Measurements from ENCODE around the gene SPINDOC.
"Not testable (repeated sequence)": the region's sequence is repeated elsewhere in the genome, so short reads cannot be mapped to it uniquely, and the experiment has no call there.

Gene SPINDOC

DNA sequence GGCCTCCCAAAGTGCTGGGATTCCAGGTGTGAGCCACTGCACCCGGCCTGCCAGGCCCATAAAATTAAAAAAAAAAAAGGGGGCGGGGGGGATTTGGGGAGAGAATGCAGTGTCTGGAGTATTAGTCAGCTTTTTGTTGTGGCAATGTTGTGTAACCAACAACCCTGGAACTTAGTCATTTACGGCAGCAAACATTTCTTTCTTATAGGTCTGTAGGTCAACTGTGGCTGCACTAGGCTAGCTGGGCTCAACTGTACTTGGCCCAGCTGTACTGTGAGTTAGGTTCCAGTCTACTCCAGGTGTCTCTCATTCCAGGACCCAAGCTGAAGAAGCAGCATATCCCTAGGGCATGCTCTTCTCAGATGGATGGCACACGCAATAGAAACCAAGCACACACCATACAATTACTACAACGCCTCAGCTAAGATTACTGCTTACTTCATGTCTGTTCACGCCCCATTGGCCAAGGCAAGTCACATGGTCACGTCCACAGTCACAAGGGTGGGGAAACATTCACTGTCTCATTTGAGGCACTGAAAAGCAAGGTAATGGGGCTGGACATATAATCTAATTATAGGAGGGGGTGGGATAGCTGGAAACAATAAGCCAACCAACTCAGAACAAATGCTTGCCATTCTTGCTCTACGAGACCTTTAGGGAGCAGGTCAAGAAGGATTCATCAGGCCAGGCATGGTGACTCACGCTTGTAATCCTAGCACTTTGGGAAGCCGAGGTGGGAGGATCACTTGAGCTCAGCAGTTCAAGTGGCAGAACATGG is 10.4 kb upstream of the SPINDOC start:
- Mint-ChIP-seq H3K4me3 (no peak overlapping the region), H3K4me1 (no peaks in the 10 kb centered on the region), H3K27ac (ENCODE audit: low read depth) (no peak overlapping the region), H3K9me3 (no peaks in the 10 kb centered on the region), H3K36me3 (ENCODE audit: insufficient read depth) (no peaks in the 10 kb centered on the region), H3K27me3 (peaks cover 9% of the 10 kb centered on the region)
- ATAC-seq (replicated peaks; ENCODE audit: extremely low read depth, poor library complexity, severe bottlenecking) (no peak), DNase-seq (ENCODE audit: low spot score in 2 of 2) (no peak)

DNA sequence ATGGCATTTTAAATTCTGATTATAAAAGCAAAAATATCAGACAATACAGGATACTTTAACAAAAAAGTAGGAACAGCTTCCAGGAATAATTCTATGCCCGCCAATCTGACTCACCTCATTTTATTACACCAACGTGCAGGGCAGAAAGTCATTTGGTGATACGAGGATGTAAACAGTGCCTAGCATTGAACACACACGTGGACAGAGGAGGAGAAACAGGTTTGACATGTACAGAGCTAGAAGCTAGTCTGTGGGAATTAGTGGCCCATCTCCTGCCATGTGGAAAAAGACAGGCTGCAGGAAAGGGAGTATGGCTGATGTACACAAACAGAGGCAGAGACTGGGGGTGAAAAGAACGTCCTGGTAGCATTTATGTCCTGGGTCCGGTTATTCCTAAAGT is 9.0 kb upstream of the SPINDOC start:
- ATAC-seq (replicated peaks; ENCODE audit: extremely low read depth, poor library complexity, severe bottlenecking) (no peak), DNase-seq (ENCODE audit: low spot score in 2 of 2) (no peak)
- H3K27me3 Mint-ChIP-seq, result no peaks in the 10 kb centered on the region
- no peaks in the 10 kb centered on the region for H3K4me1 Mint-ChIP-seq
- H3K9me3 Mint-ChIP-seq, result no peaks in the 10 kb centered on the region
- H3K36me3 Mint-ChIP-seq (ENCODE audit: insufficient read depth), result no peaks in the 10 kb centered on the region
- no peak overlapping the region for H3K27ac Mint-ChIP-seq (ENCODE audit: low read depth)
- H3K4me3 Mint-ChIP-seq, result no peak overlapping the region

DNA sequence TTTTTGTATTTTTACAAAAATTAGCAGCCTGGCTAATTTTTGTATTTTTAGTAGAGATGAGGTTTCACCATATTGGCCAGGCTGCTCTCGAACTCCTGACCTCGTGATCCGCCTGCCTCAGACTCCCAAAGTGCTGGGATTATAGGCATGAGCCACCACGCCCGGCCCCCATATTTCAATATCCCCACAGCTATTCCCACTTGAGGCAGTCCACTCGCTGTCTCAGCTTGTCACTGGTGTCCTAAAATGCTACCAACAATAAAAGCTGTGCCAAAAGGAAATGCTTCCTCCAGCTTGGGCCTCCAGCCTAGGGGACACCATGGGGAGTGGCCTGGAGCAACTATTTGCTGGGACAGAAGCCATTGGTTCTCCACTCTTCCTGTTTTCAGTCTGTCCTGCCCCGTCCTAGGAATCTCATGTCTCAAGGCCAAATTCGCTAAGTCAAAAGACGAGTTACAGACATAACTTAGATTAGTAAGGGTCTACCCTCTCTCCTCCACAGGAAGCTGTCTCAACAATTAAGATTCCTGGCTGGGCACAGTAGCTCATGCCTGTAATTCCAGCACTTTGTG is 7.3 kb upstream of the SPINDOC start:
- Mint-ChIP-seq H3K9me3 (no peaks in the 10 kb centered on the region), H3K36me3 (ENCODE audit: insufficient read depth) (no peaks in the 10 kb centered on the region), H3K4me3 (no peak overlapping the region), H3K27ac (ENCODE audit: low read depth) (no peak overlapping the region), H3K4me1 (no peaks in the 10 kb centered on the region), H3K27me3 (no peaks in the 10 kb centered on the region)
- no peak for ATAC-seq (replicated peaks; ENCODE audit: extremely low read depth, poor library complexity, severe bottlenecking)
- DNase-seq (ENCODE audit: low spot score in 2 of 2), result no peak

DNA sequence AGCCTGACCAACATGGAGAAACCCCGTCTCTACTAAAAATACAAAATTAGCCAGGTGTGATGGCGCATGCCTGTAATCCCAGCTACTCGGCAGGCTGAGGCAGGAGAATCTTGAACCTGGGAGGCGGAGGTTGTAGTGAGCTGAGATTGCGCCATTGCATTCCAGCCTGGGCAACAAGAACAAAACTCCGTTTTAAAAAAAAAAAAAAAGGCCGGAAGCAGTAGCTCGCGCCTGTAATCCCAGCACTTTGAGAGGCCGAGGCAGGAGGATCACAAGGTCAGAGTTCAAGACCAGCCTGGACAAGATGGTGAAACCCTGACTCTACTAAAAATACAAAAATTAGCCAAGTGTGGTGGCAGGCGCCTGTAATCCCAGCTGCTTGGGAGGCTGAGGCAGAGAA is 2.9 kb upstream of the SPINDOC start:
- ATAC-seq (replicated peaks; ENCODE audit: extremely low read depth, poor library complexity, severe bottlenecking); H3K27ac Mint-ChIP-seq (ENCODE audit: low read depth); H3K36me3 Mint-ChIP-seq (ENCODE audit: insufficient read depth); H3K9me3 Mint-ChIP-seq; H3K27me3 Mint-ChIP-seq; H3K4me1 Mint-ChIP-seq; DNase-seq (ENCODE audit: low spot score in 2 of 2); H3K4me3 Mint-ChIP-seq: not testable (repeated sequence)

DNA sequence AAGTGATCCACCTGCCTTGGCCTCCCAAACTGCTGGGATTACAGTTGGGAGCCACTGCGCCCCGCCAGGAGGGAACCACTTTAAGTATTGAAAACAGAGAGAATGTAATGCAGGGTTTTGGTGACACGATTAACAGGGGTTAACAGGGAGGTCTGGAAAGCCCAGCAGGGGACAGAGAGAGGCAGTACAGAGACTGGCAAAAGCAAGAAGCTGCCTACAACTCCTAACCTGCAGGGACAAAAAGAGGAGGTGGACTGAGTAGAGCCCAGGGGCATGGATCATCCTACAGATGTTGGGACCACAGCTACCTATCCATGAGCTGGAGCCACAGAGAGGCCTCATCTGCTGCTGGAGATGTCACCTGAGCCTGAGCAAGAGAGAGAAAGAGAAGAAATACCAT is 1.7 kb upstream of the SPINDOC start:
- Mint-ChIP-seq H3K4me3 (peak overlapping the region; percentile 69), H3K36me3 (ENCODE audit: insufficient read depth) (no peaks in the 10 kb centered on the region)

DNA sequence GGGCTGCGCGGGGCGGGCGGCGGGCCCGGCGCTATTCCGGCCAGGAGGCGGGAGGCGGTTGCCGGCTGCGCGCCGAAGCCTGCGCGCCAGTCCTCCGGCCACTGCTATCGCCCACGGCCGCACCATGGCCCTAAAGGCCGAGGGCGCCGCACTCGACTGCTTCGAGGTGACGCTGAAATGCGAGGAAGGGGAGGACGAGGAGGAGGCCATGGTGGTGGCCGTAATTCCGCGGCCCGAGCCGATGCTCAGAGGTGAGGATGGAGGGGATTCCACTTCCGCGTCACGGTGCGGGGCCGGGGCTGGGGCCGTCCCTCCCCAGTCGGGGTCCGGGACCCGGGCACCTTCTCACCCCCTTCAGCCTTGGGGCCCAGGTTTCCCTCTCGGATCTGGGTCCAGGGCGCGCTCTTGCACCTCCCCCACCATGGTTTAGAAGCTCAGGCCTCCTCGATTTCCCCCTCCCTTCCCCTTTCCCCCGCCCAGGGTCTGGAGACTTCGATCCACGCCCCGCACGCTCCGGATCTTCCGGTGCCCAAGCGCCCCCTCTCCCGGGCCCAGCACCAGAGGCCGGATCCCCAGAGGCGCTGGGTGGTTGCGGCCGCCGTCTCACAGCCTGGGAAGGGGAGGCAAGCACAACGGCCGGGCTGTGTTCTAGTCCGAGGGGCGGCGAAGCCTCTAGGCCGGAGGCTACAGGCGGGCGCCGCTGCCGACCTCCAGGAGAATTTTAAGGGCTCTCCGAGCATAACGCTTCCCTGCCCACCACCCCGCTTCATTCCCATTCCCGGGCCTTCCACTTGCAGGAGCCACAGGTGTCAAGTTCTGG is 517 bp downstream of the SPINDOC start:
- Mint-ChIP-seq H3K9me3 (no peaks in the 10 kb centered on the region), H3K27me3 (no peaks in the 10 kb centered on the region), H3K4me1 (peaks cover 9% of the 10 kb centered on the region), H3K4me3 (peak overlapping the region; percentile 69), H3K27ac (ENCODE audit: low read depth) (no peak overlapping the region), H3K36me3 (ENCODE audit: insufficient read depth) (peaks cover 2% of the 10 kb centered on the region)
- no peak for DNase-seq (ENCODE audit: low spot score in 2 of 2)
- peak; percentile 29 for ATAC-seq (replicated peaks; ENCODE audit: extremely low read depth, poor library complexity, severe bottlenecking)

More for the DNA sequence above, 1.7 kb upstream of the SPINDOC start:
- H3K27ac Mint-ChIP-seq (ENCODE audit: low read depth), result no peak overlapping the region
- no peaks in the 10 kb centered on the region for H3K9me3 Mint-ChIP-seq
- ATAC-seq (replicated peaks; ENCODE audit: extremely low read depth, poor library complexity, severe bottlenecking) (no peak), DNase-seq (ENCODE audit: low spot score in 2 of 2) (no peak)
- peaks cover 9% of the 10 kb centered on the region for H3K4me1 Mint-ChIP-seq
- no peaks in the 10 kb centered on the region for H3K27me3 Mint-ChIP-seq

DNA sequence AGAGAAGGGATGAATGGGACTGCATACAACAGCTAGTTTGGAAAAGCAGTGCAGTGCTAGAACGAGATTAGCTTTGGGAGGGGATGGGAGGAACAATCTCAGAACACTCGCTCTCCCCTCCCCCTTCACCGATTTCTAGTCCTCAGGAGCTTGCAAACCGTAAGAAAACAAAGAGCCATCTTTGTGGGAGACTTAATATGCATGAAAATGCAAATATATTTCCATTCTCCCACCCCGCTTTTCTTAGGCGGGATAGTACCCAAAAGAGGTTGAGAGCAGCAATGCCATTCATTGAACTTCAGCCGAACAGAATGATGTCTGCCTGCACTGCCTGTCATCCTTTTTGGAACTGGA is 1.1 kb downstream of the SPINDOC start:
- no peak for ATAC-seq (replicated peaks; ENCODE audit: extremely low read depth, poor library complexity, severe bottlenecking)
- Mint-ChIP-seq H3K36me3 (ENCODE audit: insufficient read depth) (peaks cover 2% of the 10 kb centered on the region), H3K4me3 (peak overlapping the region; percentile 69), H3K27ac (ENCODE audit: low read depth) (no peak overlapping the region), H3K4me1 (peaks cover 9% of the 10 kb centered on the region), H3K9me3 (no peaks in the 10 kb centered on the region), H3K27me3 (no peaks in the 10 kb centered on the region)
- DNase-seq (ENCODE audit: low spot score in 2 of 2), result no peak

DNA sequence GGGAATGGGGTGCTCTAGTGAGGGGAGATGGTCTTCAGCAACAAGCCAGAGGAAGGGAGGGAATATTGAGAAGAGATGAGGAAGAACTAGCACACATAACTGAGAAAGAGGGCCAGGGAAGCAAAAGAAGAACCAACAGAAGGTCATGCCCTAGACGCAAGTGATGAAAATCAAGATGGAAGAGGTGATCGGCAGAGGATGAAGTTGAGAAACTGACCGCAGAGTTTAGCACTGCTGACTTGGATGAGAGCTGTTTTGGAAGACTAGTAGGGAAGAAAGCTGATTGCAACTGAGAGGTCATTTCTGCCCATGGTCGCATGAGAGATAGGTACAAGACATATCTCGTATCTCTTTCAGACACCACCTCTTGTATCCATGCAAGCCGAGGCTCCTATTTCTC is 2.9 kb downstream of the SPINDOC start:
- no peak overlapping the region for H3K4me3 Mint-ChIP-seq

DNA sequence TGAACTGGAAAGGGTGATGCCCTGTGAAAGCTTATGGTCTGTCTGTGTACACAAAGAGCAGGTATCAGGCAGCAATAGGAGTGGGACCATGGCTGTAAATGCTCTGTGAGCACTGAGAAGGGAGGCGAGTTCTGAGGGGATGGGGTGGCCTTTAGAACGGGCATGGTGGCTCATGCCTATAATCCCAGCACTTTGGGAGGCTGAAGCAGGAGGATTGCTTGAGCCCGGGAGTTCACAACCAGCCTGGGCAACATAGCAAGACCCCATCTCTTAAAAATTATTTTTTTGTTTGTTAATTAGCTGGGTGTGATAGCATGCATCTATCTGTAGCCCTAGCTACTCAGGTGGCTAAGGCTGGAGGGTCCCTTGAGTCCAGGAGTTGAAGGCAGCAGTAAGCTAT is 3.5 kb downstream of the SPINDOC start:
- Mint-ChIP-seq H3K9me3 (no peaks in the 10 kb centered on the region), H3K27me3 (no peaks in the 10 kb centered on the region)

More for the DNA sequence above, 2.9 kb downstream of the SPINDOC start:
- no peak overlapping the region for H3K27ac Mint-ChIP-seq (ENCODE audit: low read depth)
- no peaks in the 10 kb centered on the region for H3K9me3 Mint-ChIP-seq
- no peak for DNase-seq (ENCODE audit: low spot score in 2 of 2)
- peaks cover 17% of the 10 kb centered on the region for H3K36me3 Mint-ChIP-seq (ENCODE audit: insufficient read depth)
- H3K27me3 Mint-ChIP-seq, result no peaks in the 10 kb centered on the region
- peaks cover 9% of the 10 kb centered on the region for H3K4me1 Mint-ChIP-seq
- no peak for ATAC-seq (replicated peaks; ENCODE audit: extremely low read depth, poor library complexity, severe bottlenecking)

DNA sequence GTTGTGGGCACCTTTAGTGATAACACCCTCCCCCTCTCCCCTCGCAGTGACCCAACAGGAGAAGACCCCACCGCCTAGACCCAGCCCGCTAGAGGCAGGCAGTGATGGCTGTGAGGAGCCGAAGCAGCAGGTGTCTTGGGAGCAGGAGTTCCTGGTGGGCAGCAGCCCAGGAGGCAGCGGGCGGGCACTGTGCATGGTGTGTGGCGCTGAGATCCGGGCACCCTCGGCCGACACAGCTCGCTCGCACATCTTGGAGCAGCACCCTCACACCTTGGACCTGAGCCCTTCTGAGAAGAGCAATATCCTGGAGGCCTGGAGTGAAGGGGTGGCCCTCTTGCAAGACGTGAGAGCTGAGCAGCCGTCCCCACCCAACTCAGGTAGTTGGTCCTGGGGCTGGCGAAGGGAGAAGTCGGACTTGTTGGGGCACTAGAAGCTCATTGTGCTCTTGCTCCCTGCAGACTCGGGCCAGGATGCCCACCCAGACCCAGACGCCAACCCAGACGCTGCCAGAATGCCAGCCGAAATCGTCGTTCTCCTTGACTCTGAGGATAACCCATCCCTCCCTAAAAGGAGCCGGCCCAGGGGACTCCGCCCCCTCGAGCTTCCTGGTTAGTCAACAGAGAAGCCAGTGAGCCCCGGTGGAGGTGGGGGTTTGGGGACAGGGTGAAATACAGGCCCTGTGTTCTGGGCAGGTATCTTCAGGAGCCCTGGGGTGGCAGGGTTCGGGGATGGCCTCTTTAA is 4.7 kb downstream of the SPINDOC start:
- H3K27ac Mint-ChIP-seq (ENCODE audit: low read depth), result peak overlapping the region; percentile 9
- H3K9me3 Mint-ChIP-seq, result no peaks in the 10 kb centered on the region
- DNase-seq (ENCODE audit: low spot score in 2 of 2) (no peak), ATAC-seq (replicated peaks; ENCODE audit: extremely low read depth, poor library complexity, severe bottlenecking) (no peak)
- H3K27me3 Mint-ChIP-seq, result no peaks in the 10 kb centered on the region
- H3K36me3 Mint-ChIP-seq (ENCODE audit: insufficient read depth), result peaks cover 31% of the 10 kb centered on the region
- no peak overlapping the region for H3K4me3 Mint-ChIP-seq
- H3K4me1 Mint-ChIP-seq, result peaks cover 9% of the 10 kb centered on the region

More for the DNA sequence above, 3.5 kb downstream of the SPINDOC start:
- Mint-ChIP-seq H3K27ac (ENCODE audit: low read depth) (no peak overlapping the region), H3K4me3 (no peak overlapping the region), H3K36me3 (ENCODE audit: insufficient read depth) (peaks cover 21% of the 10 kb centered on the region), H3K4me1 (peaks cover 9% of the 10 kb centered on the region)
- DNase-seq (ENCODE audit: low spot score in 2 of 2), result no peak
- no peak for ATAC-seq (replicated peaks; ENCODE audit: extremely low read depth, poor library complexity, severe bottlenecking)

DNA sequence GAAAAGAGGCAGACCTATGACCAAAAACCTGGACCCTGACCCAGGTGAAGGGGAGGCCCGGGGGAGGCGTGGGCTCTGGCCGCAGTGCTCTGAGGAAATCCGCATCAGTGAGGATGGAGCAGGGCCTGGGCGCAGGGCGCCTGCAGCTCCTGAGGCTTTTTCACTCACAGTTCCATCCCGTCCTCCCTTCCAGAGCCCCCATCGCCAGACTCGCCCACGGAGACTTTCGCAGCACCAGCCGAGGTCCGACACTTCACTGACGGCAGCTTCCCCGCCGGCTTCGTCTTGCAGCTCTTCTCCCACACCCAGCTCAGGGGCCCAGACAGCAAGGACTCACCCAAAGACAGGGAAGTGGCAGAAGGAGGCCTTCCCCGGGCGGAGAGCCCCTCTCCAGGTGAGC is 5.4 kb downstream of the SPINDOC start:
- H3K9me3 Mint-ChIP-seq, result no peaks in the 10 kb centered on the region
- H3K36me3 Mint-ChIP-seq (ENCODE audit: insufficient read depth), result peaks cover 35% of the 10 kb centered on the region
- H3K4me3 Mint-ChIP-seq, result no peak overlapping the region
- no peak overlapping the region for H3K27ac Mint-ChIP-seq (ENCODE audit: low read depth)
- no peaks in the 10 kb centered on the region for H3K27me3 Mint-ChIP-seq
- H3K4me1 Mint-ChIP-seq, result peaks cover 9% of the 10 kb centered on the region
- no peak for DNase-seq (ENCODE audit: low spot score in 2 of 2)
- ATAC-seq (replicated peaks; ENCODE audit: extremely low read depth, poor library complexity, severe bottlenecking), result no peak

DNA sequence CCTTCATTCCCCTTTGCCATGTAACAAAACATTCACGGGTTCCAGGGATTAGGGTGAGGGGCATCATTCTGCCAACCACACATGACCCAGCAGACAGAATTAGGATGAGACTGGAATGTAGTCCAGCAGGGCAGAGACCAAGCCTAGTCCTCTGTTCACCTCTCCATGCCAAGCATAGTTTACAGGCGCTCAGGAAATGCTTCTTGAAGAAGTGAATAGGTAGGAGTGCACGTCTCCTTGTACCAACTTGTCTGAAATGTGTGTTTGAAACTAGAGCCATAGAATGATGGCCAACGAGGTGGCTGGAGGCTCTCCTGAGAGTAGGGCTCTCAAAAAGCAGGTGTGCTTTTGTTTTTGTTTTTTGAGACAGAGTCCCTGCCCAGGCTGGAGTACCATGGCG is 8.2 kb downstream of the SPINDOC start:
- Mint-ChIP-seq H3K36me3 (ENCODE audit: insufficient read depth) (peaks cover 44% of the 10 kb centered on the region), H3K9me3 (no peaks in the 10 kb centered on the region), H3K4me1 (no peaks in the 10 kb centered on the region), H3K4me3 (no peak overlapping the region), H3K27ac (ENCODE audit: low read depth) (no peak overlapping the region), H3K27me3 (no peaks in the 10 kb centered on the region)
- no peak for ATAC-seq (replicated peaks; ENCODE audit: extremely low read depth, poor library complexity, severe bottlenecking)
- DNase-seq (ENCODE audit: low spot score in 2 of 2), result no peak

Measured in central memory CD8-positive, alpha-beta T cell (primary cell).